Ovary (tissue), 9 donors: ENCODE measurements around the gene TGFBR2. TPM values are rescaled to one million over a fixed set of nuclear protein-coding genes. Genes with fewer than 3 reads are reported as not detected.

Source experiments
- DNase-seq, 5 donors: peaks; one replicate each; pipeline ENCODE4 v3.0.0-alpha.2; 2019 to 2020
- H3K27ac ChIP-seq, 2 donors: fragments of 200-600 bp; one replicate each; pipeline versions ENCODE4 v1.5.1 to v1.8.0; 2019 to 2022
- H3K27me3 ChIP-seq: fragments of 200-600 bp; one replicate; pipeline ENCODE4 v1.8.0; 2022
- H3K36me3 ChIP-seq: fragments of 200-600 bp; sonication (generic); one replicate; pipeline ENCODE4 v1.5.1; 2019
- H3K4me1 ChIP-seq: one replicate; pipeline ENCODE4 v1.8.1; 2013; ENCODE audit warnings: mild to moderate bottlenecking, moderate library complexity; ENCODE audit not compliant: insufficient read depth
- H3K4me3 ChIP-seq: fragments of 200-600 bp; sonication (generic); one replicate; pipeline ENCODE4 v1.5.1; 2017
- H3K9me3 ChIP-seq, 2 donors: fragments of 200-600 bp in 1 of 2; sonication (generic) in 1 of 2; one replicate each; pipeline versions ENCODE4 v1.5.1 to v1.8.1; 2013 to 2019; ENCODE audit warnings: mild to moderate bottlenecking in 1 of 2, moderate library complexity in 1 of 2
- CTCF ChIP-seq, 3 donors: fragments of 450-650 bp in 2 of 3; fragments of 200-600 bp in 1 of 3; IDR thresholded peaks; one replicate each; pipeline versions ENCODE4 v1.5.1 to v1.8.0; 2016 to 2022; ENCODE audit warnings: antibody characterized with exemption in 3 of 3, mild to moderate bottlenecking in 1 of 3
- EP300 ChIP-seq: sonication (generic); formaldehyde crosslinking; IDR thresholded peaks from one replicate; pipeline ENCODE4 v1.6.1; 2017; ENCODE audit warnings: antibody characterized with exemption
- POLR2A ChIP-seq: fragments of 450-650 bp; IDR thresholded peaks from one replicate; pipeline ENCODE4 v1.6.1; 2017; ENCODE audit warnings: antibody characterized with exemption, mild to moderate bottlenecking, moderate library complexity
- WGBS, 3 donors: extraction: QIAGEN DNeasy Blood & Tissue Kit in 1 of 3; methylation state at CpG; one replicate each; pipeline versions ENCODE4 v1.1.5 to v1.1.7; 2013 to 2017; 5-methylcytosine and 5-hydroxymethylcytosine counted together
- intact Hi-C, 4 donors: fragments of 100-400 bp; cut with DNase I; formaldehyde crosslinking; loops; one replicate each; pipeline versions ENCODE4 v1.11.0 to v1.15.1; 2022 to 2023
- polyA plus RNA-seq, 2 donors: library from polyadenylated mRNA; stranded (reverse); fragments of 200-250 nt in 1 of 2; fragments of 350-450 nt in 1 of 2; fragmentation: Illumina TruSeq in 1 of 2; extraction: RNeasy Lipid Tissue Mini Kit (QIAGEN cat#74804) in 1 of 2; gene quantifications; one replicate each; pipeline ENCODE4 v1.2.3, GENCODE V29; 2013 to 2014
- total RNA-seq, 7 donors: library from RNA; depleted of rRNA in 2 of 7; stranded (reverse); fragments of >200 nt in 2 of 7; fragmentation: NEBNext Ultra II Directional in 3 of 7; extraction: Animal tissue kit (Norgen Biotek cat#: 25700) in 3 of 7; gene quantifications; one replicate each; pipeline versions ENCODE4 v1.1.0 to v1.2.4, GENCODE V29; 2016 to 2023
- donor health status: DM: no; HTN: no; CAD: no; lungs with moderate emphysema.
- donor health status: DM: no; HTN: no; CAD: no.
- donor health status: Bipolar disorder and iron deficiency.
- donor health status: DM: yes; HTN: yes; CAD: no.
- donor health status: DM: no; HTN: no; CAD: no.
- donor health status: DM: yes; HTN: yes; CAD: no.

Gene TGFBR2
- total and polyA plus RNA-seq, 9 donors = 26.8 to 158 (median 53.8) TPM

GRCh38 chr3:30597131-30597768 lies 9.2 kb upstream of the TGFBR2 start:
- DNase-seq = no peak
- 35 to 38% (median 35%) methylated on average over 1 of the region's 1 CpG for WGBS, 3 donors
- intact Hi-C loops = no loop called here

GRCh38 chr3:30597769-30598134 lies 8.6 kb upstream of the TGFBR2 start:
- intact Hi-C loops = no loop called here
- H3K4me3 ChIP-seq = no peak overlapping the region
- H3K27me3 ChIP-seq = no peaks in the 10 kb centered on the region
- no peak for DNase-seq
- no peaks in the 10 kb centered on the region for H3K4me1 ChIP-seq
- no peak overlapping the region for H3K27ac ChIP-seq
- H3K36me3 ChIP-seq = no peaks in the 10 kb centered on the region
- no peak for TF ChIP-seq EP300
- no peaks in the 10 kb centered on the region for H3K9me3 ChIP-seq

More at GRCh38 chr3:30597131-30597768, 9.2 kb upstream of the TGFBR2 start:
- no peak for TF ChIP-seq POLR2A
- no peak for TF ChIP-seq CTCF (IDR thresholded peaks at IDR 0.05)
- TF ChIP-seq EP300 = no peak
- H3K9me3 ChIP-seq = no peaks in the 10 kb centered on the region
- no peaks in the 10 kb centered on the region for H3K36me3 ChIP-seq
- no peaks in the 10 kb centered on the region for H3K27me3 ChIP-seq
- no peaks in the 10 kb centered on the region for H3K4me1 ChIP-seq
- no peak overlapping the region for H3K27ac ChIP-seq
- no peak overlapping the region for H3K4me3 ChIP-seq

GRCh38 chr3:30598668-30599545 lies 7.5 kb upstream of the TGFBR2 start:
- Histone ChIP-seq H3K27ac (no peak overlapping the region), H3K4me1 (no peaks in the 10 kb centered on the region), H3K4me3 (no peak overlapping the region), H3K36me3 (no peaks in the 10 kb centered on the region), H3K9me3 (no peaks in the 10 kb centered on the region), H3K27me3 (no peaks in the 10 kb centered on the region)
- intact Hi-C loops = no loop called here
- no peak for TF ChIP-seq POLR2A
- WGBS, 3 donors = 92 to 93% (median 93%) methylated on average over 3 of the region's 3 CpGs
- DNase-seq = no peak

- Histone ChIP-seq H3K36me3 (no peaks in the 10 kb centered on the region), H3K9me3 (no peaks in the 10 kb centered on the region), H3K4me1 (no peaks in the 10 kb centered on the region), H3K4me3 (no peak overlapping the region), H3K27ac (no peak overlapping the region), H3K27me3 (no peaks in the 10 kb centered on the region)
- WGBS, 3 donors = 84 to 89% (median 89%) methylated on average over 2 of the region's 2 CpGs
- no peak for DNase-seq
- TF ChIP-seq POLR2A = no peak
- no peak for TF ChIP-seq EP300
- TF ChIP-seq CTCF (IDR thresholded peaks at IDR 0.05) = no peak
- intact Hi-C loops = loop anchor here in 2 of 4 donors (10.0 kb wide), 2 partner anchors 84 to 146 kb away; no protein-coding TSS in a partner anchor
Observed at GRCh38 chr3:30600572-30600971, 5.8 kb upstream of the TGFBR2 start.

GRCh38 chr3:30602946-30603345 lies 3.5 kb upstream of the TGFBR2 start:
- no peak overlapping the region for H3K27ac ChIP-seq
- H3K4me1 ChIP-seq = no peaks in the 10 kb centered on the region

More at GRCh38 chr3:30602946-30603345, 3.5 kb upstream of the TGFBR2 start:
- Histone ChIP-seq H3K27me3 (no peaks in the 10 kb centered on the region), H3K9me3 (no peaks in the 10 kb centered on the region), H3K4me3 (no peak overlapping the region), H3K36me3 (no peaks in the 10 kb centered on the region)
- 85 to 89% (median 85%) methylated on average over 4 of the region's 4 CpGs for WGBS, 3 donors
- no peak for TF ChIP-seq POLR2A
- TF ChIP-seq EP300 = no peak
- TF ChIP-seq CTCF (IDR thresholded peaks at IDR 0.05) = no peak
- intact Hi-C loops = loop anchor here in 2 of 4 donors (10.0 kb wide), 2 partner anchors 82 to 148 kb away; no protein-coding TSS in a partner anchor
- no peak for DNase-seq
